HG02798 (cell line): Measurements from ENCODE around the gene CAP1.
A peak's percentile ranks its signal among the peaks of the same experiment; 100 is the strongest.
"Not testable (repeated sequence)": the region's sequence is repeated elsewhere in the genome, so short reads cannot be mapped to it uniquely, and the experiment has no call there.

Source experiments
- ATAC-seq: cut with Tn5 transposase; IDR thresholded peaks from one replicate; pipeline ENCODE4 v1.9.1; 2021; ENCODE audit warnings: mild to moderate bottlenecking; ENCODE audit not compliant: unreplicated experiment, poor library complexity

The CAP1 gene

GRCh38 chr1:40040511-40041465 is at the start of gene CAP1:
TSS of gene CAP1 (plus strand) at chr1:40040729. CDS start at chr1:40059347, 18,618 bp downstream.
- peak; percentile 89 for ATAC-seq

DNA sequence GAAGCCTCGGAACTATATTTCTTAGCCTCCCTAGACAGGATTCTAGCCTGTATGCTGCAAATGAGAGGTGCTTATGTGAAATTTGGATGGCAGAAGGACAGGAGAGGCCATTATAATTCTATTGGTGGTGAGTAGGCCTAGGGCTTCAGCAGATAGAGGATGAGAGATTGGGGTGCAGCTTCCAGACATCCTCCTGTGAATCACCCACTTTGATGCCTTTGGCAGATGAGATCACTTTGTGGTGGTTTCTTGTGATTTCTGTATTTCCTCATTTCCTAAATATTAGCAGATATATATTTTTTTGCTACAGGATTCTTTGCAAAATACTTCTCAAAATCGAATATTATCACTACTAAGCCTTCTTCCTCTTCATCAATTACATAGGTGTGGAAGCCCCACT is 48.3 kb upstream of the CAP1 start:
- ATAC-seq, result no peak

- no peak for ATAC-seq
Observed at GRCh38 chr1:39992888-39993287, 47.6 kb upstream of the CAP1 start.

- peak; percentile 86 for ATAC-seq
Observed at GRCh38 chr1:39995973-39996393, 44.5 kb upstream of the CAP1 start.

- ATAC-seq, result no peak
Observed at GRCh38 chr1:39996396-39997004, 44.0 kb upstream of the CAP1 start.

GRCh38 chr1:40001456-40001855 is 39.1 kb upstream of the CAP1 start:
- ATAC-seq, result no peak

DNA sequence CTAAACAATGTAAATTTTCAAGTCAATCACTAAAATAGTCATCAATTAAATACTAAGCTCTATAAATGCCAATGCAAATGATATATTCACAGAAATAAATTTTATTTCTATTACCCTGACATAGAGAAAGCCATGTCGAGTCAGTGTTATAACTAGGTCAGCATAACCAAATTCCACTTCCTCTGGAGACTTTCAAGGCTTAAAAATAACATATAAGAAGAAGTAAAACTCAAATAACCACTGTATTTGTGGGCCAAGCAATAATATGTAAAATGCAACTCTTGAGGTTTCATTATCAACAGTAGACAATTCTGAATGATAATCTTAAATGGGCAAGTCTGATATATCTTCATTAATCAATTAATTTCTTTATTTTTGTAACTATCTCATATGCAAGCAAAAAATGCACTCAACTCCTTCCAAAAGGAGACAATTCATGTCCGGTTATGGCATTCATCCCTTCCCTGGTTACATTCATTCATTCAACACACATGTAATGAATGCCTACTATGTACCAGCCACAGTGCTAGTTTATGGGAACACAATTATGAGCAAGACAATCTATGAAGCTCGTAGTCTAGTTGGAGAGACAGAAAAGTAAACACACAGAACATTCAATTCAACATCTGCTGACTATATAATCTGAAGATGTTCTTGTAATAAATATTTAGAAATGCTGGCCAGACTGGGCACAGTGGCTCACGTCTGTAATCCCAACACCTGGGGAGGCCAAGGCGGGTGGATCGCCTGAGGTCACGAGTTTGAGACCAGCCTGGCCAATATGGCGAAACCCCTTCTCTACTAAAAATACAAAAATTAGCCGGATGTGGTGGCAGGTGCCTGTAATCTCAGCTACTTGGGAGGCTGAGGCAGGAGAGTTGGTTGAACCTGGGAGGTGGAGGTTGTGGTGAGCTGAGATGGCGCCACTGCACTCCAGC is 37.1 kb upstream of the CAP1 start:
- ATAC-seq, result peak; percentile 60

GRCh38 chr1:40004857-40005256 is 35.7 kb upstream of the CAP1 start:
- ATAC-seq, result no peak

- ATAC-seq, result not testable (repeated sequence)
Observed at GRCh38 chr1:40007481-40008034, 33.0 kb upstream of the CAP1 start.

DNA sequence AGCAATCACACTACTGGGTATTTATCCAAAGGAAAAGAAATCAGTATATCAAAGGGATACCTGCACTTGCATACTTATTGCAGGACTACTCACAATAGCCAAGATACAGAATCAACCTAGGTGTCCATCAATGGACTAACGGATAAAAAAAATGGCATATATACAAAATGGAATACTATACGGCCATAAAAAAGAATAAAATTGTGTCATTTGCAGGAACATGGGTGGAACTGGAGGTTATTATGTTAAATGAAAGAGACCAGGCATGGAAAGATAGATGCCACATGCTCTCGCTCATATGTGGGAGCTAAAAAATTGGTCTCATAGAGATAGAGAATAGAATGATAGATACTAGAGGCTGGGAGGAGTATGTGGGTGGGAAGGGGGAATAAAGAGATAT is 29.3 kb upstream of the CAP1 start:
- ATAC-seq, result no peak

DNA sequence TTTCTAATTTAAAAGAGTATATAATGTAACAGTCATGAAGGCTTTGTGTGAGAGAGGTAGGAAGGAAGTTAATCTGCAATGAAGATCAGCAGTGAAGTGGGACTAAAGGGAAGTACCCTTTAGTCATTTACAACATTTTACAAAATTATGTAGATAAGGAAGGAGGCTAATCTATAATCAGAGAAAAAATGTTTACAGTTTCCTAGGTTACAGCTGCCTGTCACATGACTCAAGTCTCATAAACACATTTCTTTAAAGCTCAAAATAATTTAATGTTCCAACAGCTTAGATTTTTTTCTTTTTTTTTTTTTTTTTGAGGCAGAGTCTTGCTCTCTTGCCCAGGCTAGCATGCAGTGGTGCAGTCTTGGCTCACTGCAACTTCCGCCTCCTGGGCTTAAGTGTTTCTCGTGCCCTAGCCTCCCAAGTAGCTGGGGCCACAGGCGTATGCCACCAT is 26.2 kb upstream of the CAP1 start:
- no peak for ATAC-seq

DNA sequence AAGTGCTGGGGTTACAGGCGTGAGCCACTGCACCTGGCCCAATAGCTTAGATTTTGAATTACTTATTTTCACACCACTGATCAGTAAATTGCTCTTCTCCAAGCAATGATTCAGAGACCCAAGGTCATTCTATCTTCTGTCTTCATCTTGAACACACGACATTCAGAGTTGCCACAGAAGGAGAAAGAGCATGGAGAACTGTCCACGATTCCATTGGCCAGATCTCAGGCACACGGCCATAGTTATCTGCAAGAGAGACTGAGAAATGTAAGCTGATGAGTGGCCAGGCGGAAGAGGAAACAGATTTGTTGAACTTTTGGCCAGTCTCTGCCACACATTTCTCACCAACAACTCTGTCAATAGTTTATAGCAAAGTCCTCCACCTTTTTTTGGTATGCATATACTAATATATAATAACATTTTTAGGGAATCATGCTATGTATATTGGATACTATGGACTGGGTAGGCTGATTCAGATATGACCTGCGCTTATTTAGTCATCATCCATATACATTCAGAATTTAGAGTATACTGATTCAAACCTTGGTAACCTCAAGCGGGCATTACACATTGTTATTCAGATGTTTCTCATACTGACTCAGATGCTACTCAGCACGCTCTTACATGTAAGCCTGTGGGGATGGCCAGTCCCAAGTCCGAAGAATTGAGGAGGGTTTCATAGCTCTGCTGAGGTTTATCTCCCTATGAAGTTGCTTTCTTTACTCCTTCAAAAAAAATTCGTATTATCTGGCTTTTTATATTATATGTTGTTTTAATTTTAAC is 25.5 kb upstream of the CAP1 start:
- no peak for ATAC-seq

GRCh38 chr1:40017951-40018575 is 22.5 kb upstream of the CAP1 start:
- no peak for ATAC-seq

DNA sequence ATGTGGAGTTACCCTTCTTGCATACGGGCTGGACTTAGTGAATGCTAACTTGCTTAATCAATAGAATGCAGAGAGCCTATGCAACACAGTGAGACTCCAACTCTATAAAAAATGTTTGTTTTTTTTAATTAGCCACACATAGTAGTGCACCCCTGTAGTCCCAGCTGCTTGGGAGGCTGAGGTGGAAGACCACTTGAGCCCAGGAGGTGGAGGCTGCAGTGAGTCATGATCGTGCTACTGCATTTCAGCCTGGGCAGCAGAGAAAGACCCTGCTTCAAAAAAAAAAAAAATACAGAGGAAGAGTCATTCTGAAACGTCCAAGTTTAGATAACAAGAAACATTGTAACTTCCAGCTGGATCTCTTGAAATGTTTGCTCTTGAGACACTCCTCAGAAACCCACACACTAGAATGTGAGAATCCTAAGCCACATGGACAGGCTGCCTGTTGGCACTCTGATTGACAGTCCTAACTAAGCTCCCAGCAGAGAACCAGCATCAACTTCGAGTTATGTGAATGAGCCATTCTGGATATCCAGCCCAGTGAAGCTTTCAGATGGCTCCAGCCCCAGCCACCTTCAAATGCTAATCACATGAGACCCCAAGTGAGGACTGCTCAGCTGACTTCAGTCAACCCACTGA is 20.0 kb upstream of the CAP1 start:
- ATAC-seq, result no peak

DNA sequence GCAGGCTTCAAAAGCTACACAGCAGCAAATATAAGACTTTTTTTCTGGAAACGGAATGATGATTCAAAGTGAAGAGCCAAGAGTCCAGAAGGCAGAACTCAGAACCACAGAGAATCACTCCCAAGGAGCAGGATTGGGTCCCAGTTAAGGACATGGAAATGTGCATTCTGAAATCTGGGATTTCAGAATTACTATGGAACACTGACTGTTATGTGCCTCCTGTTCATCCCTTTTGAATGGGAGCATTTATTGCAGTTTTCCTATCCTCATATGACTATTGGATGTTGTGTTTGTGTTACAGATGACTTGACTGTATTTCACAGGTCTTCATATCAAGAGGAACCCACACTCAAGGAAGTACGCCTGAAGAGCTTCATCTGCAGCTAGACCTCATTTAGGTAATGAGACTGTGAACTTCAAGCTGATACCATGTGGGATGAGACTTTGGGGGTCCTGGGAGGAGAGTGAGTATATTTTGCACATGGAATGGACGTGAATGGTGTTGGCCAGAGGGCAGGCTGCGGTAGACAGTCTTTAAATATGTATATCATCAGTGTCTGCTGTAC is 17.1 kb upstream of the CAP1 start:
- no peak for ATAC-seq

DNA sequence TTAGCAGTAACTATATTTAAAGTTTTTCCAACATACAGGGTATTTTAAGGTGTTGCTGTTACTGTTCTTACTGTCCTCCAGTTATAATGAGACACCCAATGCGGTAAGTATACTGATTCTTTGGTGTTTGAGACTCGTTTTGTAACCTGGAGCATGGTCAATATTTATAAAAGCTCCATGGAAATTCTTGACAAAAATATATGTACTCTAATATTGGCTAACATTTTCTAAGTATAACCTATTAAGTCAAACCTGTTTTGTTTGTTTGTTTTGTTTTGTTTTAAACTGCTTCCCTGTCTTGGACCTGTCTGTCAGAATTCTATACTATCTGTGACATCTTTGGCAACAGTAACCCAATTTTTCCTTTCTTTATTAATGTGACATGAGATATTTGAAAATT is 15.9 kb upstream of the CAP1 start:
- no peak for ATAC-seq

DNA sequence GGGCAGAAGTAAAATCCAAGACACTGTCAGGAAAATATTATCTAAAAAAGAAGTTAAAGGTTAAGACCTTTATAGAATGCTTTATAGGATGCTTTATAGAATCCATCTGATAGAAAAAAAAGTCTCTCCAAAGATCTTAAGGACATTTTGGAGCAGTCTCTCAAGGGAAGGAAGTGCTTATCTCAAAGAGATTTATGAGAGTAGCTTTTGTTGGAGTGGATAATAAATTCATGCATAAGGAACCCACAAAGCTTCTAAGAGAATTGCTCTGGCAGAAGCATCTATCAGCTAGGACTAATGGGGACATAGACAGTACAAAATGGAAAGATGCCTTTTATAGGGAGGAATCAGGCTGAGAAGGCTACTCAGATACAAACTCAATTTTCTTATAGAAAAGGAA is 12.9 kb upstream of the CAP1 start:
- ATAC-seq, result no peak

DNA sequence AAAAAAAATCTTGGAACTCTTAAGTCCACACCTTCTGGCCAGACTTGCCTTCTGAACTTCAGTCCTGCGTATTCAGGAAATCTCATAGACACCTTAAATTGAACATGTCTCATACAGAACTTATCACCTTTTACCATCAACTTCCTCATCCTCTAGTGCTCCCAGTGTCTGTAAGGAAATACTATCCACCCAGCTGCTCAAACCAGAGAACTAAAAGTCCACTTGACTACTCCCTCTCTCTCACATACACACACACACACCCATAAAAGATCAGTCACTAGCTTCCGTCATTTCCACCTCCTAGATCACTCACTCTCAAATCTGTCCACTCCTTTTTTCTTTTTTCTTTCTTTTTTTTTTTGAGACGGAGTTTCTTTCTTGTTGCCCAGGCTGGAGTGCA is 10.9 kb upstream of the CAP1 start:
- ATAC-seq, result no peak
